Lower lobe of right lung (tissue), 2 donors: Measurements from ENCODE around the gene UVRAG. TPM values are rescaled to one million over a fixed set of nuclear protein-coding genes. Genes with fewer than 3 reads are reported as not detected.
"Not testable (repeated sequence)": the region's sequence is repeated elsewhere in the genome, so short reads cannot be mapped to it uniquely, and the experiment has no call there.

ENCODE experiments used
- ATAC-seq, 2 donors: fragments of 200-7000 bp; cut with Tn5 transposase; one replicate each; pipeline ENCODE4 v1.9.1; 2020 to 2022; ENCODE audit warnings: mild to moderate bottlenecking in 2 of 2, moderate library complexity in 2 of 2
- DNase-seq: peaks from one replicate; pipeline ENCODE4 v3.0.0-alpha.2; 2020
- H3K27ac ChIP-seq: fragments of 200-600 bp; one replicate; pipeline ENCODE4 v1.8.0; 2022
- H3K27me3 ChIP-seq: fragments of 200-600 bp; one replicate; pipeline ENCODE4 v1.8.0; 2022; ENCODE audit warnings: low read depth
- H3K36me3 ChIP-seq: fragments of 200-600 bp; one replicate; pipeline ENCODE4 v1.8.0; 2022; ENCODE audit warnings: mild to moderate bottlenecking
- H3K4me1 ChIP-seq: fragments of 200-600 bp; one replicate; pipeline ENCODE4 v1.8.0; 2022
- H3K4me3 ChIP-seq: fragments of 200-600 bp; one replicate; pipeline ENCODE4 v1.8.0; 2022; ENCODE audit warnings: mild to moderate bottlenecking
- H3K9me3 ChIP-seq: fragments of 200-600 bp; one replicate; pipeline ENCODE4 v1.8.0; 2022
- intact Hi-C: fragments of 100-400 bp; cut with DNase I; formaldehyde crosslinking; loops from one replicate; pipeline ENCODE4 v1.11.0; 2022
- total RNA-seq: library from RNA; stranded (reverse); fragmentation: NEBNext Ultra II Directional; extraction: Animal tissue kit (Norgen Biotek cat#: 25700); gene quantifications from one replicate; pipeline ENCODE4 v1.2.1, GENCODE V29; 2021
- TF ChIP-seq, protein P1 (sequence below): fragments of 200-600 bp; IDR thresholded peaks from one replicate; pipeline ENCODE4 v1.8.0; 2022; ENCODE audit warnings: antibody characterized with exemption, mild to moderate bottlenecking
- donor health status: DM: no; HTN: yes; CAD: no; lungs with severe emphysema.

Gene UVRAG
- total RNA-seq, 1 donor from 2014 or later = 36.0 TPM

DNA sequence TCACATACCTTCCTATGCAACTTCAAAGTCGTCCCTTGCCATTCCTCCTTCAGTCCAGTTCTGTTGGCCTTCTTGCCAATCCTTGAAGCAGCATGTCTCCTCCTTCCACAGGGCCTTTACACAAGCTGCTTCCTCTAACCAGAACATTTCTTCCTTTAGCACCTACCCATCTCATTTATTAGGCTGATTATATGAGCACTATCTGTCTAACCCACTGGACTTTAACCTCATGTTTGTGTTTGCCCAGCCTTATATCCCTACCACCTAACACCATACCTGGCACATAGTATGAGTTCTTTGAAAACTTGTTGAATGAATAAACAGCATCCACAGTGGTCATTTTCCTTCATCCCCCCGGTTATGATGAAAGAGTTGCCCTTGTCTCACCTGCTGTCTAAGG is 236.9 kb downstream of the UVRAG start:
- TF ChIP-seq, protein P1, sequence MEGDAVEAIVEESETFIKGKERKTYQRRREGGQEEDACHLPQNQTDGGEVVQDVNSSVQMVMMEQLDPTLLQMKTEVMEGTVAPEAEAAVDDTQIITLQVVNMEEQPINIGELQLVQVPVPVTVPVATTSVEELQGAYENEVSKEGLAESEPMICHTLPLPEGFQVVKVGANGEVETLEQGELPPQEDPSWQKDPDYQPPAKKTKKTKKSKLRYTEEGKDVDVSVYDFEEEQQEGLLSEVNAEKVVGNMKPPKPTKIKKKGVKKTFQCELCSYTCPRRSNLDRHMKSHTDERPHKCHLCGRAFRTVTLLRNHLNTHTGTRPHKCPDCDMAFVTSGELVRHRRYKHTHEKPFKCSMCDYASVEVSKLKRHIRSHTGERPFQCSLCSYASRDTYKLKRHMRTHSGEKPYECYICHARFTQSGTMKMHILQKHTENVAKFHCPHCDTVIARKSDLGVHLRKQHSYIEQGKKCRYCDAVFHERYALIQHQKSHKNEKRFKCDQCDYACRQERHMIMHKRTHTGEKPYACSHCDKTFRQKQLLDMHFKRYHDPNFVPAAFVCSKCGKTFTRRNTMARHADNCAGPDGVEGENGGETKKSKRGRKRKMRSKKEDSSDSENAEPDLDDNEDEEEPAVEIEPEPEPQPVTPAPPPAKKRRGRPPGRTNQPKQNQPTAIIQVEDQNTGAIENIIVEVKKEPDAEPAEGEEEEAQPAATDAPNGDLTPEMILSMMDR = no peak
- Histone ChIP-seq H3K4me3 (no peak overlapping the region), H3K36me3 (no peaks in the 10 kb centered on the region), H3K27me3 (no peaks in the 10 kb centered on the region), H3K4me1 (no peaks in the 10 kb centered on the region), H3K27ac (no peak overlapping the region), H3K9me3 (no peaks in the 10 kb centered on the region)
- ATAC-seq = no peak
- intact Hi-C loops = no loop called here
- no peak for DNase-seq

DNA sequence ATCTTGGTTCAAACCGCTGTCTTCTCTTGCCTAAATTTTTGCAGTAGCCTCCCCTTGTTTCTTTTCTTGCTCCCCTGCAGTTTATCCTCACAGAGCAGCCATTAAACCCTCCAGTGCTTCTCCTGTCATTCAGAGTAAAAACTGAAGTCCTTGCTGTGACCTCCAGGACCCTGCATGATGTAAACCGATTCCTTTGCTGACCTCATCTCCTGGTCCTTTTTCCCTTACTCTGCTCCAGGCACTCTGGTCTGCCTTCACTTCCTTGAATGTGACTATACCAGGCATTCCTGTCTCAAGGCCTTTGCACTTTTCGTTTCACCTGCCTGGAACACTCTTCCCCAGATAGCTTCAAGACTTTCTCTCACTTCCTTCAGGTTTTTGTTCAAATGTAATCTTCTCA is 239.3 kb downstream of the UVRAG start:
- ATAC-seq (no peak), DNase-seq (no peak)
- Histone ChIP-seq H3K9me3 (no peaks in the 10 kb centered on the region), H3K4me3 (no peak overlapping the region), H3K4me1 (no peaks in the 10 kb centered on the region), H3K27ac (no peak overlapping the region), H3K36me3 (no peaks in the 10 kb centered on the region), H3K27me3 (no peaks in the 10 kb centered on the region)
- TF ChIP-seq, protein P1 = no peak
- intact Hi-C loops = no loop called here

DNA sequence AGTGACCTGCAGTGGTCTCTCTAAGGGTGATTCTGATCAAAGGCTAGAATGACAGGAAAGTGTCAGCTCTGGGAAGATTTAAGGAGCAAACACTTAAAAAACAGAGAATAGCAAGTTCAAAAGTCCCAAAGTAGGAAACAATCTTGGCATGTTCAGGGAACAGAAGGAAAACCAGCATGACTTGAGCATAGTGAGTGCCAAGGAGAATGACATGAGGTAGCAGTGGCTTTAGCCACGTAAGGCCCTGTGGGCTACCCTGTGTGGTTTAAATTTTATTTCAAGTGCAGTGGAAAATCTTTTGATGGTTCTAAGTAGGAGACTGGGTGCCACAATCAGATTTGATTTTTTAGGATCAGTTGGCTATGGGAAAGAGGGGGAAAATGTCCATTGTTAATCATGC is 241.9 kb downstream of the UVRAG start:
- intact Hi-C loops = no loop called here
- TF ChIP-seq, protein P1 = no peak
- ATAC-seq = no peak

DNA sequence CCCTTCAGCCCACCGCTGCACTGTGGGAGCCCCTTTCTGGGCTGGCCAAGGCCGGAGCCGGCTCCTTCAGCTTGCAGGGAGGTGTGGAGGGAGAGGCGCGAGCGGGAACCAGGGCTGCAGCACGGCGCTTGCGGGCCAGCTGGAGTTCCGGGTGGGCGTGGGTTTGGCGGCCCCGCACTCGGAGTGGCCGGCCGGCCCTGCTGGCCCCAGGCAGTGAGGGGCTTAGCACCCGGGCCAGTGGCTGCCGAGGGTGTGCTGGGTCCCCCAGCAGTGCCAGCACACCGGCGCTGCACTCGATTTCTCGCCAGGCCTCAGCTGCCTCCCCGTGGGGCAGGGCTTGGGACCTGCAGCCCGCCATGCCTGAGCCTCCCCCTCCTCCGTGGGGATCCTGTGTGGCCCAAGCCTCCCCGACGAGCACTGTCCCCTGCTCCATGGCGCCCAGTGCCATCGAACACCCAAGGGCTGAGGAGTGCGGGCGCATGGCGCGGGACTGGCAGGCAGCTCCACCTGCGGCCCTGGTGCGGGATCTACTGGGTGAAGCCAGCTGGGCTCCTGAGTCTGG is 245.5 kb downstream of the UVRAG start:
- H3K27me3 ChIP-seq, H3K27ac ChIP-seq, H3K4me3 ChIP-seq, intact Hi-C loops, ATAC-seq, H3K4me1 ChIP-seq, DNase-seq, H3K9me3 ChIP-seq, H3K36me3 ChIP-seq: not testable (repeated sequence)

More for the DNA sequence above, 241.9 kb downstream of the UVRAG start:
- Histone ChIP-seq H3K4me3 (no peak overlapping the region), H3K4me1 (no peaks in the 10 kb centered on the region), H3K27me3 (no peaks in the 10 kb centered on the region), H3K27ac (no peak overlapping the region), H3K9me3 (no peaks in the 10 kb centered on the region), H3K36me3 (no peaks in the 10 kb centered on the region)
- no peak for DNase-seq

DNA sequence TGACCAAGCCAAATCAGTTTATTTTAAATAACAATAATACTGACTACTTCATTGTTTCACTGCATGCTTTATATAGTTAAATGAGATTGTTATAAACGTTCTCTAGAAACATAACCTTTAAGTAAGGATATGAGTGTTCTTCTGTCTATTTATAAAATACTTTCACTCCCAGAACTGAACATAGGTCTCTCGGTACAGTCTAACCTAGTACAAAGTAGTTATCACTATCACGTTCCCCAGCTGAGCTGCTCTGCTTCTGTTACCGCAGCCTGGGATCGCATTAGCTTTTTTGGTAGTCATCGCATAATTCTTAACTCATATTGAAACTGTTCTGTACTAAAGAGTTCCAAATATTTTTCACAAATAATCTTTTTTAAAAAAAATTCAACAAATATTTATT is 247.7 kb downstream of the UVRAG start:
- TF ChIP-seq, protein P1 = no peak
- Histone ChIP-seq H3K4me3 (no peak overlapping the region), H3K4me1 (no peaks in the 10 kb centered on the region), H3K9me3 (no peaks in the 10 kb centered on the region), H3K36me3 (peaks cover 24% of the 10 kb centered on the region), H3K27ac (no peak overlapping the region), H3K27me3 (no peaks in the 10 kb centered on the region)
- ATAC-seq (no peak), DNase-seq (no peak)
- intact Hi-C loops = no loop called here

DNA sequence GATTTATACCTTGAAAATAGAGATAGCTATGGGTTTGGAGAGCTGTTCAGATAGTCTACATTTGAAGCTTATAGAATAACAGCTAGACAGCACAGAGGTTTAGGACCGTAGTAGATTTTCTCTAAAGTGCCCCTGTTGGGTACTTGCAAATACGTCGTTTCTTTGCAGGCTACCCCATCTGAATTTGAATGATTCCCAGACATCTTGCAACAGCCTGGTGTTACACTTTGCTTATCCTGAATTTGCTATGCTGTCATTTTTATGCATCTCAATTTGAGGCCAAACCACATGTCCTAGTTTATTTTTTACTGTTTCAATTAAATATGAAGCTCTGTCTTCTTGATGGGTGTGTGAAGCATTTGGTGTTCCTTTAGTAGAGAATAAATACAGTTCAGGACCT is 249.2 kb downstream of the UVRAG start:
- H3K4me1 ChIP-seq = peaks cover 8% of the 10 kb centered on the region
- intact Hi-C loops = no loop called here
- no peak overlapping the region for H3K4me3 ChIP-seq
- TF ChIP-seq, protein P1 = no peak
- ATAC-seq (no peak), DNase-seq (no peak)
- H3K27ac ChIP-seq = no peak overlapping the region
- no peaks in the 10 kb centered on the region for H3K9me3 ChIP-seq
- H3K36me3 ChIP-seq = peaks cover 29% of the 10 kb centered on the region
- H3K27me3 ChIP-seq = no peaks in the 10 kb centered on the region
